ENCODE measurements around the gene POGLUT3.

Gene POGLUT3

DNA sequence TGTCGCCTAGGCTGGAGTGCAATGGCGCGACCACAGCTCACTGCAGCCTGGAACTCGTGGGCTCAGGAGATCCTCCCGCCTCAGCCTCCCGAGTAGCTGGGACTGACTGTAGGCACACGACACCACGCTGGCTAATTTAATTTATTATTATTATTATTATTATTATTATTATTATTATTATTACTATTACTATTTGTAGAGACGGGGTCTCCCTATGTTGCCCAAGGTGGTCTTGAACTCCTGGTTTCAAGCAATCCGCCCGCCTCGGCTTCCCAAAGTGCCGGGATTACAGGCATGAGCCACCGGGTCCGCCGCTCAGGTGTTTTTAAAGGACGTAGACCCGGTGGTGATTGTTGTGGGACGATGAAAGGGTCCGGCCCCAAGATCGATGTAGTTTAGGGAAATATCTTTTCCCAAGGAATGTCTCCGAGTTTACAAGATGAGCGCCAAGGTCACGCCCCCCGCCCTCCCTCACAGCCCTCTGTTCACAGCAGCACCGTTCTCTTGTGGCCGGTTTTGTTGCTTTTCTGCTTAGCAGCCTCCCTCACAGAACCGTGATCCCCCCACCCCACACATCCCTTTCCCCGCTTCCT lies 728 bp upstream of the POGLUT3 start:
- no peak for DNase-seq

DNA sequence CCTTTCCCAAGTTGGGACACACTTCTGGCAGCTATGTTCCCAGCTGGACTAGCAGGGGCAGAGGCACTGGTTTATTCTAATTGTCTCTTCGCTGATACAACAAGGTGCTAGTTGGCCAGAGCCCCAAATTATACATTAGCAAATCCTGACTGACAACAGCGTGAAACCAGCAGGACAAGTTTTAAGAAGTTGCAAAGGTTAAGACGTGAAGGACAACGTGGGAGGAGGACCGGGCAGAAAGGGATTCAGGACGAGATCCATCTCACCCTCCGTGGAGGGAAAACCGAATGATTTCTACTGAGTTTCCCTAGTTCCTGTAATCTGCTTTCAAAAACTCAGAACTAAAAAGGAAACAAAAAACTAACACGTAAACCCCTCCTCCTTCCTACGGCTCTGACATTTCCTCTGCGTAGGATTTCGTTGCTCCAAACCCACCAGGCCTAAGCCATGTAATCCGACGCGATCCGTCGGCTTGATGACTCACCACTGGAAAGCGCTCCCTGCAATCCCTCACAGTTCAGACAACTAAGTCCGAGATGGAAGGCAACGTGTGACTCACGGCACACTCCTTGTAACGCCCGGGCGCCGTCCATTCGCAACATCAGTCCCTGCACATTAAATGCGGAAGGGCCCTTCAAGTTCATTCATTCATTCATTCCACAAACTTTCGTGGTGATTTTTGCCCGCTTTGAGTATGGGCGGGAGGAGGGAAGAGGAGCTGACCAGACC lies 703 bp downstream of the POGLUT3 start:
- peak; percentile 85 for DNase-seq

DNA sequence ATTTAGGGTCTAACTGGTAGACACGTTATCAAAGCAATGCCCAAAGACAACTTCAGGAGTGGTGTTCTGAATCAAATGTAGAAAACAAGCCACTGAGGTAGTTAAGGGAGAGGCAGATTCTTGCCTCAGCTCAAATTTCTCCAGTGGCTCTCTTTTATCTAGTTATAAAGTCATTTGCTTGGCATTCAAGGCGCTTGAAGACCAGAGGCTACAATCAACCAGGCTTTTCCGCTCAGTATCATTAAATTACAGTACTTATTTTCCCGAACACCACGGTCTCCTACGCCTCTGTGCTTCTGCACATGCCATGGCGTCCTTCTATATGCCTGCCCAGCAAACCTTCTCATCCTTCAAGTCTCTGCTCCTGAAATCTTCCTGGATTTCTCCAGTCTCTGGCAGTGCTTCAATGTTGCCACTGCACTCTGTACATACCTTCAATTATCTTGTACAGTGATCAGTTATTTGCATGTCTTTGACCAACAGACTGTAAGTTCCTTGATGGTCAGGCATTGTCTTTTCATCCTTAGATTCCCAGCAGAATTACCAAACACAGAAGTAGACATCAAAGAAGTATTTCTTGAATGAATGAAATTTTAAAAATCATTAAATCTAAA lies 1.4 kb downstream of the POGLUT3 start:
- no peak for DNase-seq

DNA sequence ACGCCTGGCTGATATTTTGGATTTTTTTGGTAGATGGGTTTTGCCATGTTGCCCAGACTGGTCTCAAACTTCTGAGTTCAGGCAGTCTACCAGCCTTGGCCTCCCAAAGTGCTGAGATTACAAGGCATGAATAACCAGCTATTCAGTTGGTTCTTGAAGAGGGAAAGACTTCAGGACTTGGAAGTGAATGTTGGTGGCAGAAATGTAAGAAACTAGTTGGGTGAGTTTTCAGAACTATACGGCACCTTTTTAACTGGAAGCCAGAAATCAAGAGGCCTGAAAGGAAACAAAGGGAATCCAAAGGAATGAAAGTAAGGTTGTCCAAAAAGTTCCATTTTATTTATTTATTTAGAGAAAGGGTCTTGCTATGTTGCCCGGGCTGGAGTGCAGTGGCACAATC lies 2.9 kb downstream of the POGLUT3 start:
- DNase-seq = no peak

DNA sequence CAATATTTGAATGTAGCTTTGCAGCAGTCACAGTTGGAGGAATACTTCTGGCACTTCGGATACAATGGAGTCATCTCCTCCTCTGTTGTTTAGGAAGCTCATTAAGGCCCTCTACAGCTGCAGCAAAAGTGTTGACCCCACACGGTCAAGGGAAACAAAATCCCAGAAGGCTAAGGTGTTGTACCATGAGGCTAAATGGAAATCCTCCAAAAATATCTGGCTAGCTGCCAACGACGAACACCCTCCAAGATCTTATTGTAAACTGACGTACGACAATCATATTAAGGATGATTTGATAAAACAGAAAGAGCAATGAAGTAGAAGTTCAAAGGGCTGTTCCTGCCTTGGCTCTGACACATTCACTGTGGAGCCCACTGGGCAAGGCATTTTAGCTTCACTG lies 4.0 kb downstream of the POGLUT3 start:
- DNase-seq = no peak

DNA sequence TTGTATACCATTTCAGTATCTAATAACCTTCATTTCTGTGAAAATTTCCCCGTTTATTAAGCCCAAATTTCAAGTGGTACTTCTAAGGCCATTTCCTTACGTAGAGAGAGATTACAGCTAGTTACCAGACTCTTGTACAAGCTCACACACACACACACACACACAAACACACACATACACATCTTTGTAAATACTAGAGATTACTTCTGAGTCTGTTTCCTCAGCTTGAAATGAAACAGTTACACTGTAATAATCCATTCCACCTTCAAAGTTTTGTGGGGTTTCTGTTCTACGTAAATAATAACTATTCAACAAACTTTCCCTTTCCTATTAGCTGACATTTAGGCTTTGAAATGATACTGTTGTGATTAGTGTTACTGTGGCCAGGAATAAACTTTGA lies 6.2 kb downstream of the POGLUT3 start:
- DNase-seq = no peak

DNA sequence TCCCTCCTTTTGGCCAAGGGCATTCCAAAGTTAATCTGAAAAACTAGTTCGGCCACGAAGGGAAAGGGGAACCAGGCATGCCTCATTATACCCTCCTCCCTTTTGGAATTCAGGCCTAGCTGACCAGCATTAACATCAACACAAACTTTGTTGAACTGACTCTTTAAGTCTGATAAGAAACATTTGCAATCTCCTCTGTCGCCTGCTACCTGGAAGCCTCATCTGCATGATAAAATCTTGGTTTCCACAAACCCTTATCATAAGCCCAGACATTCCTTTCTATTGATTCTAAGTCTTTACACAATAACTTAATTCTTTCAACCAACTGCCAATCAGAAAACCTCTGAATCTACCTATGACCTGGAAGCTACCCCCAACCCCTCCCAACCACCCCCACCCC lies 11.4 kb downstream of the POGLUT3 start:
- no peak for DNase-seq

DNA sequence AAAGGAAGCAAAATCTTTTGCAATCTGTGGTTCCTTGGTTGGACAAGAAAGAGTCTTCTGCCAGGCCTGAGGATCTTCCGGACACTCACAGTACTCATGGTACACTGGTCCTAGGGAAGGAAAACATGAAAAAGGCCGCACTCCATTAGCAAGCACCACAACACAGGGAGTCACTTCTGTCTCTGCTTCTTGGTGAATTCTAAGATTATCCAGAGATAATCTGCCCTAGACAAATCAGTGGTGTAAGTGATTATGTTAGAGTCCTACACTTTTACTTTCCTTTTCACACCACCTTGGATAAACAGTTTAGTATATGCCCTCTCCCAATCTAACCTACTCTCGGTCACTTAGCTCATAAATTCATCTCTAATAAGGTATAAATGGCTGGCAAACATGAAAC lies 11.9 kb downstream of the POGLUT3 start:
- DNase-seq = no peak

DNA sequence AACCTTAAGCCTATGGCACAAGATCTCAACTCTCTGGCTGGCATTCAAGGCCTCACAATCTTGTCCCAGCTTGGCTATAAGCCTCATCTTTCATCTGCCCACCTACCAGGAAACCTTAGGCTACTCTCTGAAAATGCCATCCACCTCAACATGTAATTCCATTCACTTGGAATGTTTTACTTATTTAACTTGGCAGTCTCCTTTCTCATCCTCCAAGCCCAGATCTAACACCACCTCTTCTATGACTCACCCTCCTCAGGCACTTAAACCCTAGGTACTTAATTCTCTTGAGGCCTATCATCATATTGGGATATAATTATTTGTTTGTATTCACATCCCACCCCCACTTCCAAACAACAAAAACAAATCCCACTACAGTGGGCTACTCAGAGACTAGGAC lies 15.0 kb downstream of the POGLUT3 start:
- DNase-seq = no peak

DNA sequence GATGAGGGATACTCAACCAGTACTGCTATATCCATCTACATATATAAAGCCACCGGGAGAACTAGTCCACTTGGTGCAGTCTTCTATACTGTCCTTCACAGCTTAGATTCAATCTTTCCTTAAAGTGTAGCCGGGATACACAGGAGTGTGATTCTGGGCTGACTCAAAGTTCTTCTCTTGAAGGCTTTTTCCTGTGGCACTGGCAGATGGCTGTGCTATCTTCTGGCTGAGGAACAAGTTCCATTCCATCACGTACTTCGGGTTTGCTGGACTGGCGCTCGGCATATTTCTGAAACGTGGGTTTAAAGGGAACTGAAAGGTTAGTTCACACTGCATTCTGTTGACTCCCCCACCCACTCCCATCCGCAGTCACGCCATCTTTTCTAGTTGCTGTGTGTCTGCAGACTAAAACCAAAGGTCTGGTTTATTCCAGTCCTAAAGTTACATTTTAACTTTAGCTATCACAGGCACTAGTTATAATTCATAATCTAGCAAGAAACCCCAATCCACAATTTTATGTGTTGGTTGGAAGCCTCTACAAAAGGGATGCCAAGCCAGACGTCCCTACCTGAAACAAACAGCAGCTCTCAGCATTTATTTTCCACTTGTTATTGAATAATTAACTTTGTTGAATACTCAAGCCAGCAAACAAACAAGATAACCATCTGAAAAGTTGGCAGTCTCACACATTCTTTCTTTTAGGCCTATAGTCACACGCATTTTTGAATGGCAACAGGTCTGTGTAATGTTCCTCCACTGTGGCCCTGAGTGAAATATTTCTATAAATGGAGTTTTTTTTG lies 23.3 kb downstream of the POGLUT3 start:
- DNase-seq = no peak

DNA sequence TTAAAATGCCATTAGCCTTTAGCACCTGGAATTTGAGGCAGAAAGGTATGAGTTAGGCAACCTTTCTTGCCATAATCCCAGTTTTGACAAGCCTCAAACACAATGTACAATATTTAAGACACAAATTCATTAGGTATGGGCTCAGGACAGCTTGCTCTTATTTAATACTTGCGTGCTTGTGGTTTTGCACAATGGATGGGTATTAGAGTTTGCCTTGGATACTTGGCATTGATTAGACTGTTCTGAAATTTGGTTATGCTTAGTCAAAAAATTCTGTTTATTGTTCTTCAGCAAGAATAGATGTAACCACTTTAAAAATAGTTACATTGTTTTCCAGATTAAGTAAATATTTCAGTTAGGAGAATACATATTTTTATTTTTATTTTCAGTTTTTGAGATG lies 25.5 kb downstream of the POGLUT3 start:
- DNase-seq = no peak

DNA sequence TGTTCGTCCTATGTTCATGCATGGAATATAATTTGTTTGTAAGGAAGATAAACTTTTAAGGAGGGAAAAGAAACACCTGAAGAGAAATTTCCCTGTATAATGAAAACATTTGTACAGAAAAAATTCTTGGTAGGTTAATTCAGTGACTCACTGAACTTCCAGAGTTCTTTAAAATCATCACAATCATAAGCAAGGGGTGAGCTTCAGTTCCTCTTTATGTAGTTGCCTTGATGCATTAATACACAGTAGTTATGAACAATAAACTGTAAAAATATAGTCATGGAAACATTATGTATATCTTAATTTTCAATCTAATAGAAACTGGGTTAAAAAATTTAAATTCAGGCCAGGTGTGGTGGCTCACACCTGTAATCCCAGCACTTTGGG lies 29.7 kb downstream of the POGLUT3 start:
- DNase-seq = no peak

DNA sequence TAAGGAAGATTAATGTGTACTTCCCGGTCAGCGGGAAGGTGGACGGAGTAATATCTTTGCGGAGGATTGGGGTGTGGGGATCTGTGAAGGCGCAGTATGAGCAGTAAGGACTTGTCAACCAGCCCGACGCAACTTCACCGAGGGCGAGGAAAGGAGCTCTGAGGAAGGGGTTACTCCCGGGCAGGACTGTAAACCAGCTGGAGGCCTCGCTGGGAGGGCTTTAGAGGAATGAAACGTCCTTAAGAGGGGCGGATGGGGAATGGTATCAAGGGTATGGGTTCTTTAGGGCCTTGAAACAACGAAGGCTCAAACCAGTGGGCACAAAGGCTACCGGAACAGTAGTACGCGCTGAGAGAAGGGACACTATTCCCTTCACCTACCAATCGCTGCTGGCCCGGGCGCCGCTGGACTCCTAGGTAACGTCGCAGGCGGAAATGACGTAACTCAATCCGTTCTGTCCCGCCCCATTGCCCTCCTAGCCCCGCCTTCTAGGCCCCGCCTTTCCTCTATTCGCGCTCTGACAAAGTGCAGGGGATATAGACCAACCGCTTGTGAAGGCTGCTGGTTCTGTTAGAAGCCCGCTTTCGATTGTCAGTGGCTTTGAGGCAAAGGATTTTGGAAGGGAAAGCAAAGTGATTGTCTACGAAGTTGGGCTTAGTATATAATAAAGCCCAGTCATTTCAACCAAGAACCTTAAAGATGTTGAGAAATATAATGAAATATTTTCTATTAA lies 30.9 kb downstream of the POGLUT3 start, which contains the start of gene C11orf65:
TSS of gene C11orf65 (minus strand) at position 439 of the 733 bp plus-strand sequence. CDS start 5,970 bp downstream, outside the sequence.
- DNase-seq = peak; percentile 95

DNA sequence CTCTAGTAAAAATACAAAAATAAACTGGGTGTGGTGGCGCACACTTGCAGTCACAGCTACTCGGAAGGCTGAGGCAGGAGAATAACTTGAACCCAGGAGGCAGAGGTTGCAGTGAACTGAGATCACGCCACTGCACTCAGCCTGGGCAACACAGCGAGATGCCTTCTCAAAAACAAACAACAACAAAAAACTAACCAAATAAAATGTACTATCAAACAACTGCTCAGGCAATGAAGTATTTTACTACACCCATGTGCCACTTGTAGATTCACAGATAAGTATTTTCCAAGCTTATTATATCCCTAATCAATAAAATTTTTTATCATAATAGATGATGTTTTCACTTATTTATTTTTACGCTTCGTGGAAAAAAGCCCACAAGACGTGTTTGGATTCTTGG lies 31.8 kb downstream of the POGLUT3 start:
- DNase-seq = no peak

DNA sequence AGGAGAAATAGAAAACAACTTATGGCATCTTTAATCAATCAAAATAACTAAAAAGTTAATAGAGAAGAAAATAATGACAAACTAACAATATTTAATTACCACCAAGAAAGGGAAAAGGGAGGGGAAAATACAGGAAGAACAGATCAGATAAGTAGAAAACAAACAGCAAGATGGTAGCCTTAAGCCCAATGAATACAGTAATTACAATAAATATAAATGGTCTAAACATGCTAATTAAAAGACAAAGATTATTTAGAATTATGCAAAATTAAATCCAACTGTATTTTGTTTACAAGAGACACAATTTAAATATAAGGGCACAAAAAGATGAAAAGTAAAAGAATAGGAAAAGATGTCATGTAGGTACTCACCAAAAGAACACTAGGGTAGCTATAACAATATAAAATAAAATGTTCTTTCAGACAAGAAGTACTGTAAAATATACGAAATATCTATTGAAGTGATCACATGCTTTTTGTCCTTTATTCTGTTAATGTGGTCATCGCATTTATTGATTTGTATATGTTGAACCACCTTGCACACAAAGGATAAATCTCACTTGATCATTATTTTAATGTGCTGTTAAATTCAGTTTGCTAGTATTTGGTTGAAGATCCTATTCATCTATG lies 44.9 kb downstream of the POGLUT3 start:
- no peak for DNase-seq
